A673 (cell line): Measurements from ENCODE around the gene SRP68. TPM values are rescaled to one million over a fixed set of nuclear protein-coding genes. Genes with fewer than 3 reads are reported as not detected.
A peak's percentile ranks its signal among the peaks of the same experiment; 100 is the strongest.

ENCODE experiments used
- BruUV-seq: library from RNA; stranded (reverse); fragments of 400-500 nt; replicated peaks from 2 replicates; lab custom pipeline; 2021; lab: Mats Ljungman, UMichigan
- CTCF ChIA-PET: fragments of 300-600 bp; sonication (Branson Sonifier 250); formaldehyde crosslinking; loops from one replicate; lab custom pipeline; 2022; ENCODE audit warnings: antibody characterized with exemption; lab: Charles Lee
- POLR2A ChIA-PET: fragments of 300-600 bp; sonication (Branson Sonifier 250); formaldehyde crosslinking; loops from one replicate; lab custom pipeline; 2022; ENCODE audit warnings: antibody characterized with exemption; ENCODE audit not compliant: low non-redundant PET; lab: Charles Lee
- DNase-seq: peaks from one replicate; pipeline ENCODE4 v3.0.0-alpha.2; 2015; ENCODE audit warnings: low spot score
- H3K27ac ChIP-seq: fragments of 200-600 bp; sonication (generic); 2 replicates; pipeline ENCODE4 v1.5.1; 2016; ENCODE audit warnings: mixed run types, low read depth, mild to moderate bottlenecking, mixed read lengths, antibody characterized with exemption, low read length; ENCODE audit not compliant: poor library complexity, severe bottlenecking
- H3K27me3 ChIP-seq: fragments of 200-600 bp; sonication (generic); replicated peaks from 2 replicates; pipeline ENCODE4 v1.6.1; 2017; ENCODE audit warnings: mixed run types, low read depth, mild to moderate bottlenecking, mixed read lengths, antibody characterized with exemption, low read length; ENCODE audit not compliant: insufficient read depth, poor library complexity
- H3K36me3 ChIP-seq: fragments of 200-600 bp; sonication (generic); 2 replicates; pipeline ENCODE4 v1.6.1; 2016; ENCODE audit warnings: mixed run types, mild to moderate bottlenecking, mixed read lengths, antibody characterized with exemption, low read length; ENCODE audit not compliant: insufficient read depth, poor library complexity, severe bottlenecking
- H3K4me1 ChIP-seq: fragments of 200-600 bp; sonication (generic); 2 replicates; pipeline ENCODE4 v1.6.1; 2017; ENCODE audit warnings: mixed run types, mild to moderate bottlenecking, mixed read lengths, antibody characterized with exemption, low read length; ENCODE audit not compliant: insufficient read depth, poor library complexity, severe bottlenecking
- H3K4me3 ChIP-seq: fragments of 200-600 bp; sonication (generic); 2 replicates; pipeline ENCODE4 v1.5.1; 2016; ENCODE audit warnings: low read depth, mixed run types, mild to moderate bottlenecking, mixed read lengths, low read length; ENCODE audit not compliant: poor library complexity, severe bottlenecking
- H3K9me3 ChIP-seq: fragments of 200-600 bp; sonication (generic); 2 replicates; pipeline ENCODE4 v1.6.1; 2016; ENCODE audit warnings: mixed run types, low read depth, mild to moderate bottlenecking, mixed read lengths, antibody characterized with exemption, low read length; ENCODE audit not compliant: poor library complexity, severe bottlenecking
- EZH2 ChIP-seq: fragments of 200-600 bp; sonication (generic); IDR thresholded peaks from 2 replicates; pipeline ENCODE4 v1.6.1; 2017; ENCODE audit warnings: borderline replicate concordance, low read depth, mild to moderate bottlenecking, mixed read lengths, antibody characterized with exemption, low read length; ENCODE audit not compliant: poor library complexity, severe bottlenecking
- intact Hi-C: fragments of 100-400 bp; cut with micrococcal nuclease; formaldehyde crosslinking; loops from one replicate; pipeline ENCODE4 v1.10.0; 2022; ENCODE audit not compliant: unreplicated experiment
- total RNA-seq: library from RNA; stranded (reverse); gene quantifications from 2 replicates; pipeline ENCODE4 v1.2.3, GENCODE V29; 2021
- TF ChIP-seq, protein P1 (sequence below): fragments of 300-800, 200-600 bp; sonication (generic); conservative IDR thresholded peaks from 2 replicates; pipeline ENCODE4 v1.5.1; 2017; ENCODE audit warnings: low read depth, mild to moderate bottlenecking, antibody characterized with exemption, low read length, moderate library complexity, mixed read lengths

The SRP68 gene
- total RNA-seq, 1 experiment from 2014 or later, result 96.4 TPM

- ChIA-PET POLR2A (no interaction called here), CTCF (no interaction called here)
- Histone ChIP-seq H3K27ac (no peak overlapping the region), H3K9me3 (no peaks in the 10 kb centered on the region), H3K27me3 (peaks cover 71% of the 10 kb centered on the region), H3K4me3 (no peak overlapping the region), H3K4me1 (peaks cover 8% of the 10 kb centered on the region), H3K36me3 (peaks cover 5% of the 10 kb centered on the region)
- no TSS peak for BruUV-seq
- no peak for TF ChIP-seq EZH2
- TF ChIP-seq, protein P1, sequence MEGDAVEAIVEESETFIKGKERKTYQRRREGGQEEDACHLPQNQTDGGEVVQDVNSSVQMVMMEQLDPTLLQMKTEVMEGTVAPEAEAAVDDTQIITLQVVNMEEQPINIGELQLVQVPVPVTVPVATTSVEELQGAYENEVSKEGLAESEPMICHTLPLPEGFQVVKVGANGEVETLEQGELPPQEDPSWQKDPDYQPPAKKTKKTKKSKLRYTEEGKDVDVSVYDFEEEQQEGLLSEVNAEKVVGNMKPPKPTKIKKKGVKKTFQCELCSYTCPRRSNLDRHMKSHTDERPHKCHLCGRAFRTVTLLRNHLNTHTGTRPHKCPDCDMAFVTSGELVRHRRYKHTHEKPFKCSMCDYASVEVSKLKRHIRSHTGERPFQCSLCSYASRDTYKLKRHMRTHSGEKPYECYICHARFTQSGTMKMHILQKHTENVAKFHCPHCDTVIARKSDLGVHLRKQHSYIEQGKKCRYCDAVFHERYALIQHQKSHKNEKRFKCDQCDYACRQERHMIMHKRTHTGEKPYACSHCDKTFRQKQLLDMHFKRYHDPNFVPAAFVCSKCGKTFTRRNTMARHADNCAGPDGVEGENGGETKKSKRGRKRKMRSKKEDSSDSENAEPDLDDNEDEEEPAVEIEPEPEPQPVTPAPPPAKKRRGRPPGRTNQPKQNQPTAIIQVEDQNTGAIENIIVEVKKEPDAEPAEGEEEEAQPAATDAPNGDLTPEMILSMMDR, result no peak
- DNase-seq, result no peak
- intact Hi-C loops, result loop anchor here (10.0 kb wide), 1 partner anchor 63 kb away; no protein-coding TSS in a partner anchor
Measured at GRCh38 chr17:76077584-76078110, 5.3 kb upstream of the SRP68 start.

- peak; percentile 90 for TF ChIP-seq EZH2
- TF ChIP-seq, protein P1, result no peak
- peaks cover 71% of the 10 kb centered on the region for H3K27me3 ChIP-seq
- peaks cover 8% of the 10 kb centered on the region for H3K4me1 ChIP-seq
- H3K36me3 ChIP-seq, result no peaks in the 10 kb centered on the region
- no peak overlapping the region for H3K27ac ChIP-seq
- ChIA-PET CTCF (no interaction called here), POLR2A (no interaction called here)
- no TSS peak for BruUV-seq
- no peak for DNase-seq
- H3K4me3 ChIP-seq, result no peak overlapping the region
- no peaks in the 10 kb centered on the region for H3K9me3 ChIP-seq
- intact Hi-C loops, result loop anchor here (10.0 kb wide), 1 partner anchor 62 kb away; no protein-coding TSS in a partner anchor
Measured at GRCh38 chr17:76076765-76077583, 4.7 kb upstream of the SRP68 start.

DNA sequence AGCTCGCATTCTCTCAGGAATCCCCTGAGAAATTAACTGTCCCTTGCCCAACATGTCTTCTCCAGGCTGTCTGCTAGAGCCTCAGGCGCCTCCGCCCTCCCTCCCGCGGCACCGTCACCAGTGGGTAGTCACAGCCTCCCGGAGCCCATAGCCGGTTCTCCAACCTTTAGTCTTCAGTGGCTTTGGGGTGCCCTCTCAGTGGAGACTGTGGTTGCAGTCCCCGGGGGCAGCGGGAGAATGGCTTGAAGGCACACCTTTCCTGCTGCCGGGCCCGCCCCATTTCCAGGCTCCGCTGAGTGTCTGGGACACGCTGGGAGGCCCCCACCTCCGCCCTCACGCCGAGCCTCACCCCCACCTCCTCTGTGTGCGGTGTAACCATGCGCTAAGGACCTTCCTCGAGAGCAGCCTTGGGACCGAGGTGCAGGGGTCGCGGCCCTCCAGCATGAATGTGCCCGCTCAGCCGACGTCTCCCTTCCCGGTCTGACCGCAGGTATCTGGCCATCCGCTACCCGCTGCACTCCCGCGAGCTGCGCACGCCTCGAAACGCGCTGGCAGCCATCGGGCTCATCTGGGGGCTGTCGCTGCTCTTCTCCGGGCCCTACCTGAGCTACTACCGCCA lies 3.9 kb upstream of the SRP68 start:
- H3K9me3 ChIP-seq, result no peaks in the 10 kb centered on the region
- H3K27me3 ChIP-seq, result peaks cover 71% of the 10 kb centered on the region
- H3K4me1 ChIP-seq, result peaks cover 10% of the 10 kb centered on the region
- BruUV-seq, result no TSS peak
- intact Hi-C loops, result loop anchor here (10.0 kb wide), 1 partner anchor 61 kb away; no protein-coding TSS in a partner anchor
- DNase-seq, result no peak
- no peak overlapping the region for H3K27ac ChIP-seq
- TF ChIP-seq, protein P1, result no peak
- peak; percentile 8 for TF ChIP-seq EZH2
- no peak overlapping the region for H3K4me3 ChIP-seq
- CTCF ChIA-PET, result no interaction called here
- POLR2A ChIA-PET, result no interaction called here
- no peaks in the 10 kb centered on the region for H3K36me3 ChIP-seq
